HepG2 (cell line): ENCODE measurements around the gene DPEP2NB. TPM values are rescaled to one million over a fixed set of nuclear protein-coding genes. Genes with fewer than 3 reads are reported as not detected.

ENCODE experiments used
- ATAC-seq: fragments of 200-7000 bp; cut with Tn5 transposase; 3 replicates; pipeline ENCODE4 v1.9.1; 2020; ENCODE audit warnings: mild to moderate bottlenecking, moderate library complexity
- BruUV-seq: library from RNA; stranded (reverse); fragments of 400-500 nt; replicated peaks from 2 replicates; lab custom pipeline; 2021; lab: Mats Ljungman, UMichigan
- CTCF ChIA-PET: fragments of 300-600 bp; formaldehyde crosslinking; extraction: SDS; loops from one replicate; lab custom pipeline; 2021; ENCODE audit warnings: low total read pairs, inconsistent platforms, low intra/inter-chr PET ratio; lab: Yijun Ruan, JAX
- POLR2A ChIA-PET: fragments of 350-600 bp; sonication (Branson Sonifier 250); formaldehyde crosslinking; loops from one replicate; lab custom pipeline; 2020; ENCODE audit warnings: antibody characterized with exemption, inconsistent platforms; lab: Yijun Ruan, JAX
- DNase-seq: peaks from one replicate; pipeline ENCODE4 v3.0.0-alpha.2; 2015; ENCODE audit warnings: low spot score
- FAIRE-seq: peaks from 3 replicates; lab custom pipeline; 2011; peaks lifted over from hg19 to GRCh38; lab: Jason Lieb, UNC
- H2AFZ ChIP-seq: one replicate; pipeline ENCODE4 v1.6.1; 2011; ENCODE audit warnings: low read length, inconsistent platforms
- H3K27ac ChIP-seq: fragments of 300-600 bp; 3 replicates; pipeline ENCODE4 v1.8.0; 2011; ENCODE audit warnings: mixed run types, mild to moderate bottlenecking, mixed read lengths, low read length, inconsistent platforms; ENCODE audit not compliant: insufficient read depth; ENCODE audit errors: extremely low read length
- H3K27me3 ChIP-seq, 2 experiments: fragments of 200-600 bp in 1 of 2; 2 replicates in 1 of 2; 3 replicates in 1 of 2; pipeline versions ENCODE4 v1.6.0 to v1.8.0; 2011; ENCODE audit warnings: low read length in 2 of 2, mild to moderate bottlenecking in 2 of 2, moderate library complexity in 2 of 2, inconsistent platforms in 1 of 2; ENCODE audit not compliant: insufficient read depth in 2 of 2, control insufficient read depth in 1 of 2
- H3K36me3 ChIP-seq, 2 experiments: fragments of 200-600 bp in 1 of 2; replicated peaks in 1 of 2; 2 replicates in 1 of 2; 3 replicates in 1 of 2; pipeline versions ENCODE4 v1.5.1 to v1.8.0; 2011; ENCODE audit warnings: low read length in 2 of 2, inconsistent platforms in 1 of 2; ENCODE audit not compliant: insufficient read depth in 2 of 2, control insufficient read depth in 1 of 2
- H3K4me1 ChIP-seq: 2 replicates; pipeline ENCODE4 v1.5.1; 2012; ENCODE audit warnings: low read length, inconsistent platforms; ENCODE audit not compliant: insufficient read depth
- H3K4me2 ChIP-seq: 2 replicates; pipeline ENCODE4 v1.6.0; 2011; ENCODE audit warnings: low read depth, low read length, inconsistent platforms
- H3K4me3 ChIP-seq, 3 experiments: fragments of 200-600 bp in 1 of 3; sonication (generic), shearing (Covaris generic) in 1 of 3; replicated peaks in 1 of 3; 2 replicates each; pipeline ENCODE4 v1.5.1; 2011 to 2016; ENCODE audit warnings: low read length in 3 of 3, inconsistent platforms in 2 of 3, low read depth in 2 of 3, mild to moderate bottlenecking in 2 of 3, control low read depth in 1 of 3, mixed read lengths in 1 of 3; ENCODE audit not compliant: insufficient read depth in 1 of 3
- H3K79me2 ChIP-seq: one replicate; pipeline ENCODE4 v1.6.1; 2011; ENCODE audit warnings: low read length, inconsistent platforms; ENCODE audit not compliant: insufficient read depth
- H3K9ac ChIP-seq: 2 replicates; pipeline ENCODE4 v1.6.0; 2011; ENCODE audit warnings: mild to moderate bottlenecking, low read depth, low read length, inconsistent platforms; ENCODE audit not compliant: insufficient read depth
- H3K9me3 ChIP-seq: 2 replicates; pipeline ENCODE4 v1.5.1; 2012; ENCODE audit warnings: mild to moderate bottlenecking, low read length
- H4K20me1 ChIP-seq: 2 replicates; pipeline ENCODE4 v1.6.0; 2011; ENCODE audit warnings: inconsistent platforms, mild to moderate bottlenecking, low read length, moderate library complexity; ENCODE audit not compliant: insufficient read depth
- BORCS8-MEF2B ChIP-seq: sonication (generic); formaldehyde crosslinking; IDR thresholded peaks from 2 replicates; pipeline ENCODE4 v1.8.0; 2022; ENCODE audit warnings: mild to moderate bottlenecking, missing genetic modification reagents
- DZIP1 ChIP-seq: sonication (generic); formaldehyde crosslinking; IDR thresholded peaks from 2 replicates; pipeline ENCODE4 v1.5.0; 2020; ENCODE audit warnings: mild to moderate bottlenecking, missing genetic modification reagents
- HES4 ChIP-seq: sonication (generic); formaldehyde crosslinking; IDR thresholded peaks from 2 replicates; pipeline ENCODE4 v1.9.0; 2021; ENCODE audit warnings: mild to moderate bottlenecking, missing genetic modification reagents, borderline replicate concordance
- MAFG ChIP-seq: sonication (generic); formaldehyde crosslinking; IDR thresholded peaks from 2 replicates; pipeline ENCODE4 v1.5.1; 2020; ENCODE audit warnings: mild to moderate bottlenecking, missing genetic modification reagents
- PITX1 ChIP-seq: sonication (generic); formaldehyde crosslinking; IDR thresholded peaks from 2 replicates; pipeline ENCODE4 v1.5.1; 2020; ENCODE audit warnings: mild to moderate bottlenecking, missing genetic modification reagents
- REL ChIP-seq: sonication (generic); formaldehyde crosslinking; conservative IDR thresholded peaks from 2 replicates; pipeline ENCODE4 v1.8.0; 2022; ENCODE audit warnings: mild to moderate bottlenecking, missing genetic modification reagents, moderate library complexity
- SNAI1 ChIP-seq: sonication (generic); formaldehyde crosslinking; IDR thresholded peaks from 2 replicates; pipeline ENCODE4 v1.5.0; 2020; ENCODE audit warnings: mild to moderate bottlenecking, missing genetic modification reagents, borderline replicate concordance
- SUZ12 ChIP-seq: fragments of 150-350 bp; IDR thresholded peaks from 2 replicates; pipeline ENCODE4 v1.6.1; 2014; ENCODE audit warnings: low read depth, low read length
- ZC3H13 ChIP-seq: sonication (generic); formaldehyde crosslinking; IDR thresholded peaks from 2 replicates; pipeline ENCODE4 v1.8.1; 2023; ENCODE audit warnings: mild to moderate bottlenecking, missing genetic modification reagents, moderate library complexity
- ZFX ChIP-seq: sonication (generic); formaldehyde crosslinking; IDR thresholded peaks from 2 replicates; pipeline ENCODE4 v1.4.0; 2020; ENCODE audit warnings: mild to moderate bottlenecking, low read depth, missing genetic modification reagents, moderate library complexity
- ZNF589 ChIP-seq: sonication (generic); formaldehyde crosslinking; conservative IDR thresholded peaks from 2 replicates; pipeline ENCODE4 v1.8.0; 2022; ENCODE audit warnings: mild to moderate bottlenecking, moderate library complexity, missing genetic modification reagents
- ZSCAN20 ChIP-seq: sonication (generic); formaldehyde crosslinking; IDR thresholded peaks from 2 replicates; pipeline ENCODE4 v1.4.0; 2020; ENCODE audit warnings: missing genetic modification reagents, mild to moderate bottlenecking, borderline replicate concordance
- WGBS: methylation state at CpG from one replicate; pipeline ENCODE4 v1.1.6; 2017; ENCODE audit warnings: low lambda C conversion rate; 5-methylcytosine and 5-hydroxymethylcytosine counted together
- in situ Hi-C: cut with HindIII; loops from 2 replicates; pipeline ENCODE4 v1.10.0; 2017; ENCODE audit warnings: low pct_unique_long_range_greater_than_20kb; ENCODE audit not compliant: extremely low pct_ligation_motif_present
- intact Hi-C: fragments of 100-400 bp; cut with micrococcal nuclease; formaldehyde crosslinking; loops from one replicate; pipeline ENCODE4 v1.10.0; 2022; ENCODE audit not compliant: unreplicated experiment
- polyA plus RNA-seq, 8 experiments: library from polyadenylated mRNA; depleted of rRNA in 3 of 8; stranded (reverse) in 7 of 8; unstranded in 1 of 8; fragments of >200 nt; fragmentation: Illumina TruSeq in 4 of 8; extraction: Trizol in 4 of 8; gene quantifications; 2 replicates each; pipeline versions ENCODE4 v1.2.1 to v1.2.3, GENCODE V29; 2011 to 2016; ENCODE audit warnings: low read depth in 4 of 8, missing spikeins in 1 of 8, mixed read lengths in 1 of 8; ENCODE audit not compliant: insufficient read depth in 1 of 8
- total RNA-seq, 5 experiments: library from RNA; depleted of rRNA; stranded (reverse); fragments of >200 nt; fragmentation: Illumina TruSeq; extraction: Trizol; gene quantifications; 2 replicates each; pipeline ENCODE4 v1.2.3, GENCODE V29; 2016; ENCODE audit warnings: low read depth in 1 of 5

Gene DPEP2NB
- total and polyA plus RNA-seq, 2 of the 13 experiments (the other 11 are each of a cell fraction or from before 2014, with no cell fraction given) = not detected

- Histone ChIP-seq H4K20me1 (no peaks in the 10 kb centered on the region), H3K36me3 (no peaks in the 10 kb centered on the region), H3K4me1 (peaks cover 51% of the 10 kb centered on the region), H3K79me2 (no peaks in the 10 kb centered on the region), H3K4me3 (no peak overlapping the region), H2AFZ (no peak overlapping the region), H3K27me3 (no peaks in the 10 kb centered on the region), H3K9ac (no peak overlapping the region), H3K27ac (no peak overlapping the region), H3K4me2 (no peak overlapping the region), H3K9me3 (no peaks in the 10 kb centered on the region)
- in situ Hi-C loops = no loop called here
- POLR2A ChIA-PET = interaction anchor here (1.0 to 1.9 kb wide), 2 partner anchors 18 to 19 kb away, joined by 3 to 4 read pairs; no protein-coding TSS in a partner anchor
- intact Hi-C loops = no loop called here
- TF ChIP-seq BORCS8-MEF2B (CRISPR knock-in tag) (no peak), ZNF589 (CRISPR knock-in tag) (no peak), HES4 (no peak), PITX1 (CRISPR knock-in tag) (no peak), ZC3H13 (CRISPR knock-in tag) (no peak), SUZ12 (no peak), ZSCAN20 (CRISPR knock-in tag) (no peak), MAFG (CRISPR knock-in tag) (no peak), REL (CRISPR knock-in tag) (no peak), ZFX (CRISPR knock-in tag) (no peak), SNAI1 (CRISPR knock-in tag) (no peak), DZIP1 (CRISPR knock-in tag) (no peak)
- no peak for DNase-seq
- ATAC-seq = no peak
- WGBS = 35% methylated on average over 4 of the region's 4 CpGs
- BruUV-seq = no TSS peak
- FAIRE-seq = no peak
- CTCF ChIA-PET = no interaction called here
These were observed 12.7 kb downstream of the DPEP2NB start for GRCh38 chr16:68003031-68003430.
